ENCODE results near the gene CREB3.

Gene CREB3

DNA sequence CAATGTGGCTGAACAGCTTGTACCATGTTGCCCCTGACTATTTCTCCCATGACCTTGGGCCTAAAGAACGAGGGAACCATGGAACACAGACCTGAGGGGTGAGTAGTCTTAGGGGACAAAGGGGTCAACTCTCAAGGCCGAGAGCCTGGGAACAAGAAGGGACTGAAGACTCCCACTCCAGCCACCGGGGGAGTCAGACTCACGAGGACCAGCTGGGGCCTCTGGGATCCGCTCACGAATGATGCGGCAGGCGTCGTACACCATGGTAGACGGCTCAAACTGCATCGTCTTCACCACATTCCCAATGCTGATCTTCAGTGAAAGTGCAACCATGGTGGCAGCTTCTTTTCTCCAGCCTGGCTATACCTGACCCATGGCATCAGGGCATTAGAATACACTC, 7.1 kb upstream of the CREB3 start:
- DNase-seq (ENCODE audit: extremely low read depth in 1 of 2, low read depth in 1 of 2): no peak

DNA sequence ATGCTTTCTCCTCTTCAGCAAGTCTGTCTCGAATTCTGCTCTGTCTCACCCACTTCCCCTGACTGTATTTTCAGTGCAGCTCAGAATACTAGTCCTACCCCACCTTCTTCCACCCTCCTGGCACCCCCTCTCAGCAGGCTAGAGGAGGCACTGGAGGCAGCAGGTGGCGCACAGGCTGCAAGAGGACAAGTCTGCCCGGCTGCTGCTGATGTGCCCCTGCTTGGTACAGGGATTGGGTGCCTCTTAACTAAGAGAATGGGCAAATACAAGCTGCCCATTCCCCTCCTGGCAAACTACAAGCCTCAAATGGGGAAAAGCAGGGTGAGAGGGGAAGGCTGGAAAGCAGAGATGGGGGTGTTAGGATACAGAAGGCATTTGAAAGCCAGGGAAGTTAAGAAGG, 5.5 kb upstream of the CREB3 start:
- DNase-seq (ENCODE audit: extremely low read depth in 1 of 2, low read depth in 1 of 2): no peak

DNA sequence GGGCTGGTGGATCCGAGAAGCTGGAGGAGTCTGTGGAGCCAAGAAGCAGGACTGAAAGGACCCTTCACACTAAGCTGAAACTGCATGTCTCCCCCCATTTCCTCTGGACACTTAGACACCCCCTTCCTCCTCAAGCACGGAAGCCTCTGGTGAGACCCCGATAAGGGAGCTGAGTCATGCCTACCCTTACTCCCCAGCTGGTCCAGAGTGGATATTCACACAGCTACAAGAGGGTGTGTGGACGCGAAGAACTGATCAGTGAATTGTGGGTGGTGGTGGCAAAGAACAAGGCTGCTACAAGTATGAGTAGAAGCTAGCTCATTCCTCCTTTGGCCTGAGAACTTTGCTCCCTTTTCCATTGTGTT, 4.8 kb upstream of the CREB3 start:
- DNase-seq (ENCODE audit: extremely low read depth in 1 of 2, low read depth in 1 of 2): no peak

DNA sequence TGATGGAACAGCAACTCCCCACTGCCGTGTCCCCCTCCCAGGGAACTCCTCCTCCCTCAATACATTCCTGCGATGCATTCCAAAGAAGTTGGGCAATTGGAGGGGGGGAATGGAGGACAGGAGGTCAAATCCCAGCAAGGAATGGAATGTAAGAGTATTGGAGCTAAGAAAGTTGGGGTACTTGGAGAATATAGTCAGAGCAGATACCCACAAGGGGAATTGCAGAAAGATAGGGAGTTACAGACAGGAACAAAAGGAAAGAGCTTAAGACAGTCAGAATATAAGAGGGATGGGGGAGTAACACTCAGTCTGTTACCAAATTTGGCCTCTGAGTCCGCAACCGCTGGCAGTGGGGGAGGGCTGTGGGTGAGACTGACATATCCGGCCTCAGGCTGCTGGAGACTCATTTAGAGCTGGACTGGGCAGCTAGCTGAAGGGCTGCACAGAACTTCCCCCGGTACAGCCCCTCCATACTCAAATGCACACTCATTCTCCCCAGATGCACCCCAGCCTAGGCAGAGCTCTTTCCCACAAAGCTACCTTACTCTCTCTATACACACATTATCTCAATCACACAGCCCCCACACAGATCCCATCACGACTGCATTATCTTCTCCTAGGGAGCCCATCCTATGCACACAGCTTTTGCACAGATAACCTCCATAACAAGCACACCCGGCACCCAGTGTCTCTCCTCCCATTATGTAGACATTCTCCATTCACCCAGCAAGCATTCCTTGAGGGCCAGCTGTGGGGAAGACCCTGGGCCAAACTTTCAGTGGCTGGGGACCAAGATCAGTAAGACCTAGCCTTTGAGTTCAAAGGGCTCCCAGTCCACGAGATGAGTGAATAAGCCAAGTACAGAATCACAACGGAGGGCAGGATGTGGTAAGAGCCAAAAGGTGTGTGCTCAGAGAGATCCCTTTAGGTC, 4.2 kb upstream of the CREB3 start:
- DNase-seq (ENCODE audit: extremely low read depth in 1 of 2, low read depth in 1 of 2): peak in 1 of 2 donors; percentile 54

DNA sequence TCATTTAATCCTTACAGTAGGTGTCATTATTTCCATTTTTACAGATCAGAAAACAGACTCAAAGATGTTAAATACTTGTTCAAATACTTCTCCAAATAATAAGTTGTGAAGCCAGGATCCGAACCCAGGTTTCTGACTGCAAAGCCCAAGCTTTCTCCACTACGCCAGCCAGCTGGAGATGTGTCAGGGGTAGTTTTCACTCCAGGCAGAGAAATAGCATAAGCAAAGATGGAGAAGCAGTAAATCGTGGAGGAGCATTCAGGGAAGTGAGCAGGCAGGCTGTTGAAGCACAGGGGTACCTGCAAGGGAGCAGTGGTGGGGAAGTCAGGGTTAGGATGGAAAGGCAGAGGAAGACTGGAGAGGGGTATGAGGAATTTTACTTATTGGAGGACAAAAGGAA, 3.4 kb upstream of the CREB3 start:
- no peak for DNase-seq (ENCODE audit: extremely low read depth in 1 of 2, low read depth in 1 of 2)

DNA sequence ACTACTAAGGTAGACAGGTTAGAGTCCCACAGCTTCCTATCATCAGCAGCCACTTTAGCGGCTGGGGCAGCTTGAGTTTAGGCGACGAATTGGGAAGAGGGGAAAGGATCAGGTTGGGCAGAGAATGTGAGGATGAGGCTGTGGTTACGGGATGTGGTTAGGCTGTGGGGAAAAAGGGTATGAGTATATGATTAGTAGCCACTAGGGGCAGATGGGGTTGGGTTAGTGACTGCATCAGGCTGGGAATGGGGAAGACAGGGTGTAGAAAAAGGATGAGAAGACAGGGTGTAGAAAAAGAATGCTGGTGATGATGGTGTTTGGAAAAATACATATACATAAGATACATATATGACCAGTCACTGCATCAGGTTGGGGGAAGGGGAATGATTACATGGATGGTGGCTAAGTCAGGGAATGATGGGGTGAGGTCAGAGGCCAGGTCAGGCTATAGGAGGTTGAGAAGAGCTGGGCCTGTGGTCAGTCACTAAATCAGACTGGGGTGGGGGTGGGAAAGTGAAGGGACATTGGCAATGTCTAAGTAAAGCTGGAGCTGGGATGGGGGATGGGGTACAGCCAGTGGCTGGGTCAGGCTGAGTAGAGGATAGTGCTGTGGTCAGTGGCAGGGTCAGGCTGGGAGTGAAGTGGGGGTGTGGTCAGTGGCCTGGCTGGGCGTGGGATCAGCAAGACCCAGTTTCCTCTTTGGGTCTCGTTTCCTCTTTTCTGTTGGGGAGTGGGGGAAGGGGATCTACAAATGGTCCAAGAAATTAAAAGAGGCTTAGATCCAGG, 2.6 kb upstream of the CREB3 start:
- no peak for DNase-seq (ENCODE audit: extremely low read depth in 1 of 2, low read depth in 1 of 2)

DNA sequence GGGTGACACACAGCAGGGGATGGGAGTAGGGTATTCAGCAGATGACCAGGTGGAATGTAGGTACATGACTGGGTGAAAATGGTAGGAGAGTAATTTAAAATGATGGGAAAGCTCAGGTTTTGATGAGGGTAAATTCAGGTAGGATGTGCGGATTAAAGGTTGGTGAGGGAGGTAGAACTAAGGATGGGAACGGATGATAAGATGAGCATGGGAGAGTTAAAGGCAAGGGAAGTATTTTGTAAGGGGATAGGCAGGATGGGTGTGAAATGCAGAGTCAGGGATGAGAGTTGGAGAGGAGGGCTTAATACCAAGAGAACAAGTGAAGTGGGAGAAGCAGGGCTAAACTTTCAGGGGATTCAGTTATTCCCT, 2.0 kb upstream of the CREB3 start:
- DNase-seq (ENCODE audit: extremely low read depth in 1 of 2, low read depth in 1 of 2): no peak

DNA sequence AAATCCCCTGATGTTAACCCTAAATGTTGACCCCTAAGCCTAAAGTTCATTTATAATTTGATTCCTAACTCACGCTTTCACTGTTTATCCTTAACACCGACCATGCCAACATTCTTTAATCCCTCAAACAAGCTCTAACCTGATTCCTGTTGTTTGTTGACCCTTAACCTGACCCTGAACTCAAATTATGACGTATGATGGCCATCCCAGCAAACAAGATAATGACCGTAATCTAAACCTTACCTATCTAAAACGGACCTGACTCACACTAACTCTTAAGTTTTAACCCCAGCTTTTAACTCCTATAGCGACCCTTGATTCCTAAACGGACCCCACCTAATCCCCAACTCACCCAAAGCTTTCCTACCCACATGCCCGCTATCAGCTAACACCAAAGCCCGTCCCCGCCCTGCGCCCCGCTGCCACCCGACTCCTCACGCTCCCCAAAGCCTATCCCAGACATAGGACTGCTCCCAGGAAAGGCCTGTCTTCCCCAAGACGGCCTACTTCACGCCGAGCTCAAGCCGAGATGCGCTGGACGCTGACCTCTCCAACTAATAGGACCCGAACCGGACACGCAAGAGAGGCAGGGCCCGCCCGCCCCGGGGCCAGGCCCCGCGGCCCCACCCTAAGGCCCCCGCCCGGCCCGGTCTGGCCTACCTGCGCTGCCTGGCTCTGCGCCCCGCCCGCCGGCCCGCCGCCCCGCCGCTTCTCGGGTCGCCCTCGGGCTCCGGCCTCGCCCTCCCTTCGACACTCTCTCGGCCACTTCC, 866 bp upstream of the CREB3 start:
- DNase-seq (ENCODE audit: extremely low read depth in 1 of 2, low read depth in 1 of 2): no peak

DNA sequence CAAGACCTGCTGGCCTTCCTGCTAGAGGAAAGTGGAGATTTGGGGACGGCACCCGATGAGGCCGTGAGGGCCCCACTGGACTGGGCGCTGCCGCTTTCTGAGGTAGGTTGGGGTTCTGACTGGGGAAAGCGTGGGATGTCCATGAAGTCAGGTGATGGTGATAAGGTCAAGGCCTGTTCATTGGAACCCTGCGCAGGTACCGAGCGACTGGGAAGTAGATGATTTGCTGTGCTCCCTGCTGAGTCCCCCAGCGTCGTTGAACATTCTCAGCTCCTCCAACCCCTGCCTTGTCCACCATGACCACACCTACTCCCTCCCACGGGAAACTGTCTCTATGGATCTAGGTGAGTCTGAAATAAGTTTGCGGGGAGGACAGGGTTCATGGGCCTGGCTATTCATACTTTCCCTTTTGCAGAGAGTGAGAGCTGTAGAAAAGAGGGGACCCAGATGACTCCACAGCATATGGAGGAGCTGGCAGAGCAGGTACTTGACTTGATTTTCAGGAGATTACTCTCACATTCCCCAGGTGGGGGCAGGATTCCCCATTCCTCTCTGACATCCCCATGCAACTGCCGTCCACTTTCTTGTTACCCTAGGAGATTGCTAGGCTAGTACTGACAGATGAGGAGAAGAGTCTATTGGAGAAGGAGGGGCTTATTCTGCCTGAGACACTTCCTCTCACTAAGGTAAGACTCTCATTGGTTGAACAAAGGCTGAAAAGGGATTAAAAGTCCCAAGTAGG, 505 bp downstream of the CREB3 start:
- DNase-seq (ENCODE audit: extremely low read depth in 1 of 2, low read depth in 1 of 2): no peak

DNA sequence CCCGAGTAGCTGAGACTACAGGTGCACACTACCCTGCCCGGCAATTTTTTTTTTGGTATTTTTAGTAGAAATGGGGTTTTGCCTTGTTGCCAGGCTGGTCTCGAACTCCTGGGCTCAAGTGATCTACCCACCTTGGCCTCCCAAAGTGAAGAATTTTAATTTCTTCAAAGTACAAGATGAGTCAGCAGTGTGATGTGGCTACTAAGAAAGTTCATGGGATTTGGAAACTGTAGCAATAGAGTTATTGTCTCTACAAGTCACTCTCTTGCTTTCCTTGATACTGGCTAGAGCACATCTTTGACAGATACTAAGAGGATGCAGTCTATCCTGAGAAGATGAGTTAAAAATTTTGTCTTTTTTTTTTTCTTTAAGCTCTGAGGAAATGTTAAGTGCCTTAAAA, 1.6 kb downstream of the CREB3 start:
- no peak for DNase-seq (ENCODE audit: extremely low read depth in 1 of 2, low read depth in 1 of 2)

DNA sequence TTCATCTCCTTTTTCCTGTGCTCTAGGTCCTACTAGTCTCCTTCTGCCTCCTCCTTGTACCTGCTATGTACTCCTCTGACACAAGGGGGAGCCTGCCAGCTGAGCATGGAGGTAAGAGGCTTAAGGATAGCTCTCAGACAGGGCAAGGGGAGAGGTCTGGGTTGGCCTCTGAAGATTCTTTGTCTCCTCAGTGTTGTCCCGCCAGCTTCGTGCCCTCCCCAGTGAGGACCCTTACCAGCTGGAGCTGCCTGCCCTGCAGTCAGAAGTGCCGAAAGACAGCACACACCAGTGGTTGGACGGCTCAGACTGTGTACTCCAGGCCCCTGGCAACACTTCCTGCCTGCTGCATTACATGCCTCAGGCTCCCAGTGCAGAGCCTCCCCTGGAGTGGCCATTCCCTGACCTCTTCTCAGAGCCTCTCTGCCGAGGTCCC, 3.8 kb downstream of the CREB3 start:
- DNase-seq (ENCODE audit: extremely low read depth in 1 of 2, low read depth in 1 of 2): peak in 1 of 2 donors; percentile 50

DNA sequence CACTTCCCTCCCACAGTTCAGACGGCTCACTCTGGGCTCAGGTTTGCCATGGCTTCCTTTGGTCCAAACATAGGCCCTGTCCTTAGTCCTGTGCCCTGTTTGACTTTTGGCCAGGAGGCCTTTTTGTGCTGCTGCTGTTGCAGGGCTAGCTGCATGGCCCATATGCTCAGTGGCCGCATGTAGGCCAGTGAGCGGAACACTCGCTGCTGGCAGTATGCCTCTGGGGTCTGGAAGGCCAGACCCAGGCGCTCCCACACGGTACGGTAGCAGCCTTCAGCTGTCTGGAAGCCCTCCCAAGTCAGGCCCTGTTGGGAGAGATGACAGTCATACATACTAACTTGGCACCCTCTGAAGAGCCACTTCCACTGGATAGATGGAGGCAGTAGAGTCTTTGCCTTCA, 4.7 kb downstream of the CREB3 start:
- DNase-seq (ENCODE audit: extremely low read depth in 1 of 2, low read depth in 1 of 2): no peak

DNA sequence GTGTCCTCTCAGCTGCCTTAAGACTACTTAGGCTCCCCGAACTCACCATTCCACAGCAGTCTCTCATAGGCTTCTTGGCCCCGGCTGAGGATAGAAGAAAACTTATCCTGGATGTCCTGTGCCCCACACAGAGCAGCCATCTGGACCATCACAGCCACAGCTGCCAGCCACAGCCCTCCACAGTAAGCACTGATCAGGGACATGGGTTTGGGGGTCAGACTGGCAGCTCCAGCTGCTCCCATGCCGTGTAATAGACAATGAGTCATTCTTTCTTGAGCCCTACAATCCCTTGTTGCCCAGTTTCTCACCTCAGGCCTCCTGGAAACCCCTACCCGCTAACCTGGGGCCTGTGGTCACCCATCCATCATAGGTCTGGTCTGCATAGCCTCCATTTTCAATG, 5.7 kb downstream of the CREB3 start:
- DNase-seq (ENCODE audit: extremely low read depth in 1 of 2, low read depth in 1 of 2): no peak

DNA sequence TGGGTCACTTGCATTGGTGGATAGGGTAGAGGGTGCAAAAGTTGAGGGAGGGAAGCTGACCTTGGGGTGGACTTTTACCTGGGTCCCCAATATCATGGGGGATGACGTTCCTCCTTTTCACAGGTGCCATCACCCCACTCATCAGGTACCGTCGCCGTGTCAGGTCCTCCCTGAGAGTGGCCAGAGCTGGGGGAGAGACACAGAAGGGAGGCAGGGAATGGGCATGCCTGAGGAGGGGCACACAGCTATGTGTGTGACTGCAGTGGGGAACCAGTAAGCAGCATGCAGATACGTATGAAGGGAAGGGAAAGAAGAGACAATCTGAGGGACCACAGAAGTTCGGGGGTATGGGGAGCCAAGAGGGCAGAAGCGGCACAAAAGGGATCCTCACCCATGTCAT, 6.5 kb downstream of the CREB3 start:
- DNase-seq (ENCODE audit: extremely low read depth in 1 of 2, low read depth in 1 of 2): no peak

DNA sequence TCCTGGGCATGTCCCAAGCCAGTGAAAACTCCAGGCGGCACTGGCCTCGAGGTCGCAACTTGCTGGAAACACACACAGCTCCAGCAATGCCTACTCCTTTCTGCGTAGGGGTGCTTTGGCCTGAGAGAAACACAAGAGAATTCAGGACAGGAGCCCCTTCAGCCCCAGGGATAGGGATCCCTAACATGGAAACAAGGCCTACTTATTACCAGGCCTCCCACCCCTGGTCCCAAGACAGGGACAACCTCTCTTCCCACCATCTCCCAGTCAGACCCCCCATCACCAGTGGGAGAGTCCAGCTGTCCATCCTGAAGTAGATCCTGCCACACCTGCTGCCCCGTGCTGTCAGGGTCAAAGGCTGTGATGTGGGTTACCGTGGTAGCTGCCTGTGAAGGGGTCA, 7.8 kb downstream of the CREB3 start:
- no peak for DNase-seq (ENCODE audit: extremely low read depth in 1 of 2, low read depth in 1 of 2)

DNA sequence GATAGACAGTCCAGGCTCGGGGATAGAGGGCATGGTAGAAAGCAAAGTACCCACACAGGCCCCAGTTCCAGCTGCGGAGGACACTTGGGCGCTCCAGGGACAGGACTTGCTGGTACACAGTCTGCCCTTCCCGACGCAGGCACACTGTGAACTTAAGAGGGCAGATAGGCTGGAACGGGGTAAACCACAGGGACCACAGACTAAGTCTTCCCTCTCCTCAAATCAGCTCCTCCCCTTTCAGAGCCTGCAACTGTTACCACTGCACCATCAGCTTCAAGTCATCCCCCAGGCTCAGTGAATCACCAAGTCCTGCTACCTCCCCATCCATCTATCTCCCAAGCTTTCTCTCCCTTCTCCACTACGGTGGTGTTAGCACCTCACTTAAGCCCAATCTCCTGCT, 9.3 kb downstream of the CREB3 start:
- no peak for DNase-seq (ENCODE audit: extremely low read depth in 1 of 2, low read depth in 1 of 2)

DNA sequence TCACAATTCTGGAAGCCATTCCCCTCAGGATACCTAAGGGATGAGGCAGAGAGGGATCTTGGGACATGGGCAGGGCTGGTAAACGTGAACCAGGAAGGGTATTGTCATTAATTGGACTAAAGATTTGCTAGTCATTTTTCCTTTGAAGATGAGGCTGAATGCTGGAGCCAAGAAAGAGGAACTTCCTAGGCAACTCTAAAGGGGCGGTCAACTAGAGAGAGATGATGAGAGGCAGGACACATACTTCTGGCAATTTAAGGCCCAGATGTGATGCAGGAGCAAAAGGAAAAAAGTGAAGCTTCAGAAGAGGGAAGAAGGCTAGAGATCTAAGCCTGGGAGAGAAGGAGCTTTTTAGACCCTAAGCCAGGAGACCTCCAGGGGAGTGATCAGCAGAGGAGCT, 11.0 kb downstream of the CREB3 start:
- no peak for DNase-seq (ENCODE audit: extremely low read depth in 1 of 2, low read depth in 1 of 2)

DNA sequence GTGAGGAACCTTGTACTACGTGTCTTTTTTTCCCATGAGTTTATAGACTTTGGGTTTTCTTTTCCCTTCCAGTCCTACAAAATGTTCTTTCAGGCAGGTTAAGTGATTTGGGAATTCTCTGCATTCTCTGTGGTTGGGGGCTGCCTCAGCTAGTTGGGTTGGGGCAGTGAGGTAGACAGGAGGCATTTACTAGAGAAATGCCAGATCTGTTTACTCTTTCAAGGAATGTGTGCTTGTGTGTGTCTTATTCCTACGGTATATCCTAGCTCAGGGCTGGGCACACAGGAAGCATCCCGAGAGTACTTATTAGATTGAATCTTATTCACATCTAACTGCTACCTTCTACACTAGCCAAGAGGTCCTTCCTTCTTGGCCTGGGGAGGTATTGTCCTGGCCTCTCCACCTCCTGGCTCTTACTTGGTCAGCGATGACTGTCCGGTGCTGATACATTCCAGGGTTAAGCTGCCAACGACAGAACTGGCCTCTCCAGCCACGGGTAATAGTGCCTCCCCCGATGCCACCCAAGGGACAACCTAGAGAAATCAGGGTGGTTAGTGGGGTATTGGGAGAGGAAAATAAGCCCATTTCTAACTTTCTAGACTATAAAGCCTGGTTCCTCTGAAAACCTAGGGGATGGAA, 11.5 kb downstream of the CREB3 start:
- DNase-seq (ENCODE audit: extremely low read depth in 1 of 2, low read depth in 1 of 2): no peak

DNA sequence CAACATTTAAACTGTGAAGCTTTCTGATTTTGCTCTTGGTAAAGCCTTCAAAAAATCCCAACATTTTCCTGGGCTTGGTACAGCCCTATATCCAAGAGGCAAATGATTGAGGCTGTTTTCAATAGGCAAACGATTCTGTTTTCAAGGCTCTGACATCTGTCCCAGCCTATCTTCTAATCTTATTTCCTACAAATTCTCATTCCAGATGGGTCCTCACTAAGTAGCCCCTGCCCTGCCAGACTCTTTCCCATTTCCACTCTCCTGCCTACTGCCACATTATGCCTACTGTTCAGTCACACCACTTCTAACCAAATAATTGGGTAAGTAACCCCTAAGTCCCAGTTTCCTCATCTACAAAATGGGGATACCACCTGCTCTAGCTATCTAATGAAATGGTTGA, 13.1 kb downstream of the CREB3 start:
- DNase-seq (ENCODE audit: extremely low read depth in 1 of 2, low read depth in 1 of 2): no peak

DNA sequence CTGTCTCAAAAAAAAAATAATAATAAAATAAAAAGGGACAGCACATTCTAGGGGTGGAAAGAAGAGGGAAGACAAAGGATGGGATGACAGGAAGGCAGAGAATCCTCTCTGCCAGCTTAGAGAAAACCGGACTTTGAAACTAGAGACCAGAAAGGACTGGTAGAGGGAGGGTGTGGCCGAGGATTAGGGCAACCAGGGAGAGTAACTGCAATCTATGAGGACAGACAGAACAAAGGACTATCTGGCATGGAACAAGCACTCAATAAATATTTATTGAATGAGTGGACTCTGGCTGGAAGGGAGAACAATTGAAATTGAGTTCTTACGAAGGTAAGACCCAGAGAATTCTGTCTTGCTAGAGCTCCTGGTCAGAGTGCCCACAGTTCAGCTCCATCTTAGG, 14.1 kb downstream of the CREB3 start:
- DNase-seq (ENCODE audit: extremely low read depth in 1 of 2, low read depth in 1 of 2): no peak
